Forelimb muscle (tissue), 1 donor: ENCODE results near the gene PHKB. TPM values are rescaled to one million over a fixed set of nuclear protein-coding genes. Genes with fewer than 3 reads are reported as not detected.

Experiments
- DNase-seq: peaks from one replicate; pipeline ENCODE4 v3.0.0-alpha.2; 2013; ENCODE audit warnings: low read depth
- polyA plus RNA-seq: library from polyadenylated mRNA; unstranded; fragments of 120-200 nt; gene quantifications from one replicate; pipeline ENCODE4 v1.2.1, GENCODE V29; 2013; ENCODE audit not compliant: insufficient read length

PHKB gene
- polyA plus RNA-seq, 1 donor, result 59.6 TPM

DNA sequence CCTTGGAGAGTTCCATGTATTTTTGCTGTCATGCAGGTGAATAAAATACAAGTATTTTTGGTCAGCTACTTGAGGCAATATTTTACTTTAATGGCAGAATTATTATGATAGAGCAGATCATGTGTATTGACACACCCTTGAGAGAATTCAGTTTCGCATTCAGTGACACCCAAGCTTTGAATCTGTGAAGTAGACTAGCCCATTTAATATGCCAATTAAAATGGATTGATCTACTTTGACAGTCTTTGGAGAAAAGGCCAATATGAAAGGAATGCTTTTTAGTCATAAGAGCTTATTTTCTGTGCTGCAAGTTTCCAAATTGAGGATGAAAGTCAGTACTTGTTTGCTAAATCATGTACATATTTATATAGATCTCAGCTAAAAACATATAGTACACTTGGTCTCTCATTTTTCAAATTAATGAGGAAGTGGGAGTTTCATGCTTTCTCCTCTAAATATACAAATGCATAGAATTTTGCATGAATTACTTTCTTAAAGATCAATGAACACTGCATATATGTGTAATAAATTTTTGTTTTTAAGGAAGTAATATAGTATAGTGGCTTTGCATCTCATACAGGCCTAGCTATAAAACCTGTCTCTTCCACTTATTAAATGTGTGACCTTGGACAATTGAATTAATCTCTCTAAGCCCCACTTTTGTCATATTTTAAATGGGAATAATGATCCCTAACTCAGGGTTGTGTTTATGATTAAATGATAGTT is 161.5 kb downstream of the PHKB start:
- no peak for DNase-seq

DNA sequence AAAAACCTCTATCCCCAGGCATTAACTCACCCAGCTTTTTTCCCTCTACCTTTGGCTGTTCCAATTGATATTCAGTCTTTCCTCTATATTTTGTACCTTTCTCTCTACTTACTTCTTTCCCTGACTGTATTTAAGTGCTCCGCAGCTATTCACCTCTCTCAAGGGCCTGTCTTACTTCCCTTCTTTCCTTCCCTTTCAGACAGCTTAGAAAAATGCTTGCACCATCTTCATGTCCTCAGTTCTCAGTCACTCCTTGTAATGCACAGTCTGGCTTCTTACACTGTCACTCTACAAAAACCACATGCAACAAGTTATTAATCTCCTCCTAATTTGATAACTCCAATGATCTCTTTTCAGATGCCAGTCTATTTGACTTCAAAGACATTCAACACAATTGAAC is 163.4 kb downstream of the PHKB start:
- DNase-seq, result no peak

GRCh38 chr16:47625115-47625567 is 164.0 kb downstream of the PHKB start:
- no peak for DNase-seq

- DNase-seq, result no peak
Measured at GRCh38 chr16:47626246-47626645, 165.1 kb downstream of the PHKB start.

- no peak for DNase-seq
Measured at GRCh38 chr16:47627085-47627639, 166.0 kb downstream of the PHKB start.

- no peak for DNase-seq
Measured at GRCh38 chr16:47627721-47628120, 166.6 kb downstream of the PHKB start.

- no peak for DNase-seq
Measured at GRCh38 chr16:47631131-47631530, 170.0 kb downstream of the PHKB start.

DNA sequence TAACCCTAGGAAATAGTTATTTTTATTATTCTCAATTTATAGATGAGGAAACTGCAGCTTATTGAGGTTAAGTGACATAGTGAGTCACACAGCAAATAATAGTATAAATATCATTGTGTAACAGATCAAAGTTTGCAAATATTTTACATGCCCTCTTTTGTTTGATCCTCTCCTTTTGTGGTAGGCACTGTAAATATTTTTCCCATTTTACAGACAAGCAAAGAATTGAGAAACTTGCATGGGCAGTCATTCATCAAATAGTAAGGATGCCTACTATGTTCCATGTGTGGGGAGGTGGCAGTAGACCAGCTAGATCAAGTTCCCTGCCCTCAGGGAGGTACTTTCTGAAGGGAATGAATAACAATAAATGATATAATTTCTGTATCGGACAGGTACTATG is 173.0 kb downstream of the PHKB start:
- no peak for DNase-seq

DNA sequence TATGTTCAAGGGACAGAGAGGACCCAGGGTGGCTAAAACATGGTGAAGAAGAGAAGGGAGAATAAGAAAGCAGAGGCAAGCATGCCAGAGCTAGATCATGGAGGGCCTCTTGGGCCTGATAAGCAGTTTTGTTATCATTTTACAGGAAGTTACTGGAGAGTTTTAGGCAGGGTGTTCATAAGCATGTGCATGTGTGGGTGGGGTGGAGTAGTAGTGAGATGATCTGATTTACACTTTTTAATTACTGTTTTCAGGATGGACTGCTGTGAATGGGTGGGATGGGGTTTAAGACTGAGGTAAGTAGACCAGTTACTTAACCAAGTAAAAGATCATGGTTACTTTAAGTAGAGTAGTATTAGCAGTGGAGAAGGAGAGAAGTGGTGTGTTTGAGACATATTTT is 173.6 kb downstream of the PHKB start:
- DNase-seq, result no peak

GRCh38 chr16:47636501-47637099 is 175.5 kb downstream of the PHKB start:
- DNase-seq, result no peak

- DNase-seq, result no peak
Measured at GRCh38 chr16:47638175-47638574, 177.0 kb downstream of the PHKB start.

DNA sequence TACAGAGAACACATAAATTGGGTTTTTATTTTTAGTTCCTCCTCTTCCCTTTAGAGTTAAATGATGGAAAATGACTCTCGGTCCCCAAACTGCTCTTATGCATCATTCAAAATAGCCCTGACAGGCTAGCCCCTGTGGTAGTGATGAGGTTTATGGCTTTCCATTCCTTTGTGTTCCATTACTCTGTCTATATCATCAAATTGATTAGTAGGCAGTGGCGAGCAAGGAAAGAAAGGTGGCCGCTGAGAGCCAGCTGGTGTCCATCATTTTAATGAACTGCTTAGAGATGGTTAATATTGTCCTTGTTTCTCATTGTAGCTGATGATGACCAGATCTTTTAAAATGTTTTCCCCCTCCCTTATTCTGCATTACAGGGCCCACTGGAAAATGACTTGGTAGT is 179.5 kb downstream of the PHKB start:
- no peak for DNase-seq

DNA sequence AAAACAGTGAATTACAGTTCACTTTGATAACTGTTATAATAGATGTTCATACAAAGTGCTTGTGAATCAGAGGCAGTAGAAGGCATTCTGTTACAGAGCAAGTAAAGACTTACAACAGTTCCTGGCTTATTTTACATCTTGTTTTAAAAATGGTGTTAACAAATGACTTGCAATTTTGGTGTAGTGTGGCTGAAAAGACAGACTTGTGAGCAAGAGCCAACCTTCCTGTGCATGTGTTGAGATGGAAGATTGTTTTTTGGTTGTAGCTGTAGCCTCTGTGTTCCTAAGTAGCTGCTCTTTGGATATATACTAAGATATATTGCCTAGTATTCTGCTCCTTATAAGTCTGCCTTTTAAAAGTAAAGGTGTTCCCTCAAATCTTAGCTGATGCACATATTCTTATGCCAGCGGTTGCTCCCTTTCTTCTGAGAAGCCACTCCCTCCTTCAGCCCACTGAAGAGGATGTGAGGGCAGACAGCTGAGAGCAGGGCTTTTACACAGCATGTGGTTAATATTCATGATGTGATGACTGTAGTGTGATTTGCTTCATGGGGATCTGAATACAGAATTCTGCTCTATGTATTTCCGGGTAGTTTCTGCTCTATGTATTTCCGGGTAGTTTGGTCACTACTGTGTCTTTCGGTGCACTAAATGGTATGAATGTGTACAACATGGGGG is 182.3 kb downstream of the PHKB start:
- no peak for DNase-seq

- DNase-seq, result no peak
Measured at GRCh38 chr16:47644166-47644565, 183.0 kb downstream of the PHKB start.

- DNase-seq, result no peak
Measured at GRCh38 chr16:47644661-47645060, 183.5 kb downstream of the PHKB start.

GRCh38 chr16:47646914-47647313 is 185.8 kb downstream of the PHKB start:
- no peak for DNase-seq

- DNase-seq, result no peak
Measured at GRCh38 chr16:47657032-47657431, 195.9 kb downstream of the PHKB start.

- no peak for DNase-seq
Measured at GRCh38 chr16:47657977-47658376, 196.8 kb downstream of the PHKB start.

GRCh38 chr16:47660540-47660939 is 199.4 kb downstream of the PHKB start:
- DNase-seq, result no peak

GRCh38 chr16:47664653-47665325 is 203.7 kb downstream of the PHKB start:
- no peak for DNase-seq

- DNase-seq, result no peak
Measured at GRCh38 chr16:47666434-47666833, 205.3 kb downstream of the PHKB start.

- no peak for DNase-seq
Measured at GRCh38 chr16:47667956-47668355, 206.8 kb downstream of the PHKB start.
